Measurements from ENCODE around the gene CTNND2. TPM values are rescaled to one million over a fixed set of nuclear protein-coding genes. Genes with fewer than 3 reads are reported as not detected.
"Not testable (repeated sequence)": the region's sequence is repeated elsewhere in the genome, so short reads cannot be mapped to it uniquely, and the experiment has no call there.

Gene CTNND2
- total RNA-seq, 1 donor from 2014 or later: 40.0 TPM

- Mint-ChIP-seq H3K27me3 (ENCODE audit: low read depth) (no peaks in the 10 kb centered on the region), H3K9me3 (peaks cover 8% of the 10 kb centered on the region), H3K36me3 (ENCODE audit: low read depth) (peaks cover 10% of the 10 kb centered on the region), H3K27ac (ENCODE audit: unreplicated experiment) (no peak overlapping the region), H3K4me3 (no peak overlapping the region), H3K4me1 (peaks cover 6% of the 10 kb centered on the region)
- no peak for DNase-seq (ENCODE audit: low read depth, low spot score)
- TF ChIP-seq, protein P1, sequence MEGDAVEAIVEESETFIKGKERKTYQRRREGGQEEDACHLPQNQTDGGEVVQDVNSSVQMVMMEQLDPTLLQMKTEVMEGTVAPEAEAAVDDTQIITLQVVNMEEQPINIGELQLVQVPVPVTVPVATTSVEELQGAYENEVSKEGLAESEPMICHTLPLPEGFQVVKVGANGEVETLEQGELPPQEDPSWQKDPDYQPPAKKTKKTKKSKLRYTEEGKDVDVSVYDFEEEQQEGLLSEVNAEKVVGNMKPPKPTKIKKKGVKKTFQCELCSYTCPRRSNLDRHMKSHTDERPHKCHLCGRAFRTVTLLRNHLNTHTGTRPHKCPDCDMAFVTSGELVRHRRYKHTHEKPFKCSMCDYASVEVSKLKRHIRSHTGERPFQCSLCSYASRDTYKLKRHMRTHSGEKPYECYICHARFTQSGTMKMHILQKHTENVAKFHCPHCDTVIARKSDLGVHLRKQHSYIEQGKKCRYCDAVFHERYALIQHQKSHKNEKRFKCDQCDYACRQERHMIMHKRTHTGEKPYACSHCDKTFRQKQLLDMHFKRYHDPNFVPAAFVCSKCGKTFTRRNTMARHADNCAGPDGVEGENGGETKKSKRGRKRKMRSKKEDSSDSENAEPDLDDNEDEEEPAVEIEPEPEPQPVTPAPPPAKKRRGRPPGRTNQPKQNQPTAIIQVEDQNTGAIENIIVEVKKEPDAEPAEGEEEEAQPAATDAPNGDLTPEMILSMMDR (conservative IDR thresholded peaks at IDR 0.05): no peak
Measured at GRCh38 chr5:11415751-11416150, 488.5 kb downstream of the CTNND2 start.

GRCh38 chr5:11414732-11415131 is 489.5 kb downstream of the CTNND2 start:
- H3K4me3 Mint-ChIP-seq; H3K36me3 Mint-ChIP-seq (ENCODE audit: low read depth); H3K27me3 Mint-ChIP-seq (ENCODE audit: low read depth); DNase-seq (ENCODE audit: low read depth, low spot score); H3K9me3 Mint-ChIP-seq; H3K27ac Mint-ChIP-seq (ENCODE audit: unreplicated experiment); H3K4me1 Mint-ChIP-seq: not testable (repeated sequence)

DNA sequence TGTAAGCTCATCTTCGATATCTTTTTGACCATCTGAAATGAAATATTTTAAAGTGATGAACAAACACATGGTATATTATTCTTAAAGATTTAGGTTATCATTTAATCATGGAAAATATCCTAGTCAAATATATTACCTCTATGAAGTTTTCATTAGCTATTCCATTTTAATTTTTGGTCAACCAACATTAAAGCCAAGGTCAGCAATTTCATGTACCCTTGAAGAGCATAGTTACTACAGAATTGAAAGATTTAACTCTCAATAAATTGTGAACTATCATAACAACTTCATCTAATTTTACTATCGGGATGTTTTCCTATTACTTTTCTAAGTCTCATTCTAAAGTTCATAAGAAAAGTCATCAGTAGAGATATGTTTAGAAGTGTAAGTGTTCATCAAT is 492.6 kb downstream of the CTNND2 start:
- no peaks in the 10 kb centered on the region for H3K27me3 Mint-ChIP-seq (ENCODE audit: low read depth)
- peaks cover 6% of the 10 kb centered on the region for H3K9me3 Mint-ChIP-seq
- peaks cover 6% of the 10 kb centered on the region for H3K4me1 Mint-ChIP-seq
- no peak for DNase-seq (ENCODE audit: low read depth, low spot score)
- H3K27ac Mint-ChIP-seq (ENCODE audit: unreplicated experiment): no peak overlapping the region
- H3K36me3 Mint-ChIP-seq (ENCODE audit: low read depth): peaks cover 5% of the 10 kb centered on the region
- TF ChIP-seq, protein P1 (conservative IDR thresholded peaks at IDR 0.05): no peak
- H3K4me3 Mint-ChIP-seq: no peak overlapping the region

GRCh38 chr5:11407556-11408145 is 496.6 kb downstream of the CTNND2 start:
- Mint-ChIP-seq H3K27me3 (ENCODE audit: low read depth) (no peaks in the 10 kb centered on the region), H3K27ac (ENCODE audit: unreplicated experiment) (no peak overlapping the region), H3K36me3 (ENCODE audit: low read depth) (peaks cover 2% of the 10 kb centered on the region), H3K4me1 (peaks cover 5% of the 10 kb centered on the region), H3K4me3 (no peak overlapping the region), H3K9me3 (no peaks in the 10 kb centered on the region)
- no peak for DNase-seq (ENCODE audit: low read depth, low spot score)
- TF ChIP-seq, protein P1 (conservative IDR thresholded peaks at IDR 0.05): no peak

DNA sequence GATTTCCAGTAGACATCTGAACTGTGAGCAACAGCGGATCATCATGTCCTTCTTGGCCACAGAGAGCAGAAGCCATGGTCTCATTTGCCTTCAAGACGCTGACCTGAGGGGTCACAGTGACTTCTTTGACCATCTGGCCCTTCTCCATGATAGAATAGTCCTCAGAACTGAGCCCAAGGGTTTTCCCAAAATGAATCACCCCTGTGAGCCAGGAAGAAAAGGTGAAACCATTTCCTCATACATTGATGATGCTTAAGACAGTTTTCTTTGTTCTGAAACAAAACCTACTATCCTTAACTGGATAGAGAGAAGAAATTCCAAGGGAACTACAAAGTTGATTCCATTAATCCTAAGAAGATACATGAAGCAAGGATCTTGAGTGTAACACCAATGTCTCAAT is 503.9 kb downstream of the CTNND2 start:
- Mint-ChIP-seq H3K4me1 (peaks cover 34% of the 10 kb centered on the region), H3K9me3 (no peaks in the 10 kb centered on the region), H3K4me3 (no peak overlapping the region), H3K36me3 (ENCODE audit: low read depth) (peaks cover 2% of the 10 kb centered on the region), H3K27ac (ENCODE audit: unreplicated experiment) (no peak overlapping the region), H3K27me3 (ENCODE audit: low read depth) (no peaks in the 10 kb centered on the region)
- no peak for DNase-seq (ENCODE audit: low read depth, low spot score)
- TF ChIP-seq, protein P1 (conservative IDR thresholded peaks at IDR 0.05): no peak

GRCh38 chr5:11398728-11399127 is 505.5 kb downstream of the CTNND2 start:
- Mint-ChIP-seq H3K4me1 (peaks cover 37% of the 10 kb centered on the region), H3K36me3 (ENCODE audit: low read depth) (peaks cover 4% of the 10 kb centered on the region), H3K4me3 (no peak overlapping the region), H3K27ac (ENCODE audit: unreplicated experiment) (no peak overlapping the region), H3K9me3 (peaks cover 2% of the 10 kb centered on the region), H3K27me3 (ENCODE audit: low read depth) (peaks cover 2% of the 10 kb centered on the region)
- TF ChIP-seq, protein P1 (conservative IDR thresholded peaks at IDR 0.05): no peak
- DNase-seq (ENCODE audit: low read depth, low spot score): no peak
